Gastrocnemius medialis (tissue), 4 donors: Measurements from ENCODE around the gene SERPINA12. TPM values are rescaled to one million over a fixed set of nuclear protein-coding genes. Genes with fewer than 3 reads are reported as not detected.

Experiments
- ATAC-seq, 2 donors: fragments of 150-250 bp; one replicate each; pipeline ENCODE4 v1.9.1; 2016
- DNase-seq, 2 donors: peaks; one replicate each; pipeline ENCODE4 v3.0.0-alpha.2; 2019
- H3K27ac ChIP-seq, 4 donors: fragments of 200-600 bp; sonication (generic); 1 replicate in 1 of 4; 2 replicates in 3 of 4; pipeline ENCODE4 v1.5.1; 2016 to 2018; ENCODE audit warnings: mild to moderate bottlenecking in 2 of 4, moderate library complexity in 1 of 4
- H3K27me3 ChIP-seq, 3 donors: fragments of 200-600 bp; sonication (generic) in 2 of 3; 1 replicate in 1 of 3; 2 replicates in 2 of 3; pipeline versions ENCODE4 v1.5.1 to v1.6.0; 2016 to 2019; ENCODE audit warnings: mild to moderate bottlenecking in 1 of 3, moderate library complexity in 1 of 3
- H3K36me3 ChIP-seq, 2 donors: fragments of 200-600 bp; sonication (generic) in 1 of 2; one replicate each; pipeline ENCODE4 v1.5.1; 2017 to 2018
- H3K4me1 ChIP-seq, 2 donors: fragments of 200-600 bp; sonication (generic) in 1 of 2; one replicate each; pipeline ENCODE4 v1.5.1; 2016 to 2017; ENCODE audit warnings: mild to moderate bottlenecking in 2 of 2
- H3K4me3 ChIP-seq, 4 donors: fragments of 200-600 bp; sonication (generic) in 3 of 4; 1 replicate in 1 of 4; 2 replicates in 3 of 4; pipeline ENCODE4 v1.5.1; 2016 to 2019; ENCODE audit warnings: mild to moderate bottlenecking in 2 of 4
- H3K9me3 ChIP-seq, 3 donors: fragments of 200-600 bp; sonication (generic) in 2 of 3; 1 replicate in 1 of 3; 2 replicates in 2 of 3; pipeline ENCODE4 v1.5.1; 2016 to 2019
- CTCF ChIP-seq, 5 experiments: fragments of 450-650 bp in 3 of 5; fragments of 200-600 bp in 2 of 5; sonication (generic) in 2 of 5; IDR thresholded peaks in 4 of 5; conservative IDR thresholded peaks in 1 of 5; 1 replicate in 4 of 5; 2 replicates in 1 of 5; pipeline ENCODE4 v1.5.1; 2016 to 2019; ENCODE audit warnings: antibody characterized with exemption in 5 of 5, mild to moderate bottlenecking in 3 of 5, moderate library complexity in 3 of 5
- POLR2A ChIP-seq, 2 donors: fragments of 450-650 bp; IDR thresholded peaks; one replicate each; pipeline ENCODE4 v1.6.1; 2017; ENCODE audit warnings: antibody characterized with exemption in 2 of 2, mild to moderate bottlenecking in 2 of 2, moderate library complexity in 2 of 2
- in situ Hi-C, 4 donors: fragments of 200-750 bp; cut with MboI; loops; one replicate each; pipeline versions ENCODE4 v1.15.0 to v1.8.0; 2017; ENCODE audit warnings: low sequenced_read_pairs in 4 of 4
- intact Hi-C: fragments of 100-400 bp; cut with DNase I; formaldehyde crosslinking; loops from one replicate; pipeline ENCODE4 v1.15.1; 2023; ENCODE audit warnings: low total_unique reads
- total RNA-seq, 4 donors: library from RNA; depleted of rRNA; stranded (reverse); fragments of >200 nt; gene quantifications; one replicate each; pipeline versions ENCODE4 v1.1.0 to v1.2.3, GENCODE V29; 2016

Gene SERPINA12
- total RNA-seq, 4 donors from 2014 or later: not detected

DNA sequence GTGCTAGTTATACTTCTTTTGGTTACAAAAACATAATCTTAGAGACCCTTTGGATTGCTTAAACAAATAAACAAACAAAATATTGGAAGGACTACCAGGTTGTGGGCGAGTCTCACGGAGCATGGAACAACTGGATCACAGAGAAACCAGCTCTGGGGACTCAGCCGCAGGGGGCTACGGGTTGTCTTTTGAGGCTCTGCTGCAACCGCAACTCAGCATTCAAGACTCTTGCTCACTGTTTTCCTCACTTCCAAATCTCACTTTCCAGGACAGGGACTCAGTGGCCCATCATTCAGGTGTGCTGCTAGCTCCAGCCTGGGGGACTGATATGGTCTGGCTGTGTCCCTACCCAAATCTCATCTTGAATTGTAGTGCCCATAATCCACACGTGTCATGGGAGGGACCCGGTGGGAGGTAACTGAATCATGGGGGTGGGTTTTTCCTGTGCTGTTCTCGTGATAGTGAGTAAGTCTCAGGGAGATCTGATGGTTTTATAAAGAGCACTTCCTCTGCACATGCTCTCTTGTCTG, 37.9 kb upstream of the SERPINA12 start:
- in situ Hi-C loops: no loop called here
- TF ChIP-seq CTCF (IDR thresholded peaks at IDR 0.05 in 4 of 5, conservative IDR thresholded peaks at IDR 0.05 in 1 of 5): no peak
- no peak for TF ChIP-seq POLR2A (IDR thresholded peaks at IDR 0.05)
- Histone ChIP-seq H3K4me3 (no peak overlapping the region), H3K9me3 (no peaks in the 10 kb centered on the region), H3K36me3 (no peaks in the 10 kb centered on the region), H3K27ac (no peak overlapping the region), H3K4me1 (no peaks in the 10 kb centered on the region), H3K27me3 (no peaks in the 10 kb centered on the region)
- intact Hi-C loops: no loop called here
- DNase-seq (no peak), ATAC-seq (no peak)

- no peak for DNase-seq
- in situ Hi-C loops: no loop called here
- H3K4me1 ChIP-seq: no peaks in the 10 kb centered on the region
- no peak overlapping the region for H3K27ac ChIP-seq
- TF ChIP-seq POLR2A (IDR thresholded peaks at IDR 0.05): no peak
- TF ChIP-seq CTCF (IDR thresholded peaks at IDR 0.05 in 4 of 5, conservative IDR thresholded peaks at IDR 0.05 in 1 of 5): no peak
- H3K36me3 ChIP-seq: no peaks in the 10 kb centered on the region
- H3K4me3 ChIP-seq: no peak overlapping the region
- no peaks in the 10 kb centered on the region for H3K27me3 ChIP-seq
- H3K9me3 ChIP-seq: no peaks in the 10 kb centered on the region
- intact Hi-C loops: no loop called here
- ATAC-seq: no peak
Measured at GRCh38 chr14:94545131-94545841, 36.0 kb upstream of the SERPINA12 start.

- in situ Hi-C loops: no loop called here
- H3K4me1 ChIP-seq: no peaks in the 10 kb centered on the region
- no peak for TF ChIP-seq CTCF (IDR thresholded peaks at IDR 0.05 in 4 of 5, conservative IDR thresholded peaks at IDR 0.05 in 1 of 5)
- no peak for TF ChIP-seq POLR2A (IDR thresholded peaks at IDR 0.05)
- H3K27me3 ChIP-seq: no peaks in the 10 kb centered on the region
- DNase-seq: no peak
- H3K4me3 ChIP-seq: no peak overlapping the region
- intact Hi-C loops: no loop called here
- no peak for ATAC-seq
- no peaks in the 10 kb centered on the region for H3K36me3 ChIP-seq
- H3K27ac ChIP-seq: no peak overlapping the region
- no peaks in the 10 kb centered on the region for H3K9me3 ChIP-seq
Measured at GRCh38 chr14:94544726-94545125, 35.5 kb upstream of the SERPINA12 start.

DNA sequence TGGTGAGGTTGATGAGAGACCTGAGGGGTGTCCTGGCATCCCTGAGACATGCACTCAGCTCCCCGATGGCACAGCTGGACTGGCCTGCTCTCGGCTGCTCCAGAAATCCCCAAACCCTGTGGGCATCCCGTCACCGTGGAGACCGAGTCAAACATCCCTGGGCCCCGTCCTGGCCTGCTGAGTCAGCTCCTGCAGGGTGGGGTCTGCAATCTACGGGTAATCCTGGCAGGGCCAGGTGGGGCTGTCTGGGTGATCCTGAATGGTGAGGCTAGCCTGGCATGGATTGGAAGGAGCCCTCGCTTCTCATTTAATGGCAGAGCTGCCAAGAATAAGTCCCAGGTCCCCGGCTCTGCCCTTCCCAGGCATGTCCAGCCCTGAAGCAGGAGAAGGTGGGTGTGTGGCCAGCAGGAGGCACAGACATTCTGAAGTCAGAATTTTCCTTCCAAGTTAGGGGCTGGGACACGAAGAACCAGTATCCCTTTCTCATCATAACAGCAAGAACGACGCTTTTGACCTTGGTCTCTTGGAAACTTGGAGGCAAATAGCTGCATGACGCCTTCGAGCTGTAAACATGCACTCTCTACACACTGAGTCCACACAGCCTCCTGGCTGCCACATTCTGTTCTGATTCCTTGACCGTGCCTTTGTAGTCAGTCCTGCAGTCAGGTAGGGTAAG, 34.3 kb upstream of the SERPINA12 start:
- intact Hi-C loops (no loop called here), in situ Hi-C loops (no loop called here)
- Histone ChIP-seq H3K36me3 (no peaks in the 10 kb centered on the region), H3K9me3 (no peaks in the 10 kb centered on the region), H3K4me1 (no peaks in the 10 kb centered on the region), H3K27ac (no peak overlapping the region), H3K4me3 (no peak overlapping the region), H3K27me3 (peaks cover 0 to 2% (median 0%) of the 10 kb centered on the region in 3 donors)
- DNase-seq: no peak
- no peak for TF ChIP-seq POLR2A (IDR thresholded peaks at IDR 0.05)
- TF ChIP-seq CTCF (IDR thresholded peaks at IDR 0.05 in 4 of 5, conservative IDR thresholded peaks at IDR 0.05 in 1 of 5): no peak
- no peak for ATAC-seq
